Motor neuron (in vitro differentiated cells): ENCODE measurements around the gene RAB10. TPM values are rescaled to one million over a fixed set of nuclear protein-coding genes. Genes with fewer than 3 reads are reported as not detected.

Source experiments
- ATAC-seq, 8 experiments: fragments of 200-7000 bp; cut with Tn5 transposase; replicated peaks in 6 of 8; 2 replicates each; pipeline ENCODE4 v1.8.0; 2021; ENCODE audit warnings: mild to moderate bottlenecking in 8 of 8, moderate library complexity in 8 of 8
- H3K27ac ChIP-seq, 2 donors: fragments of 250-450 bp; sonication (Bioruptor Pico); 2 replicates each; pipeline ENCODE4 v1.9.0; 2021; ENCODE audit warnings: antibody characterized with exemption in 2 of 2, mild to moderate bottlenecking in 2 of 2, moderate library complexity in 1 of 2
- H3K4me1 ChIP-seq, 2 donors: fragments of 250-450 bp; sonication (Bioruptor Pico); replicated peaks in 1 of 2; 2 replicates each; pipeline ENCODE4 v1.6.1; 2021; ENCODE audit warnings: antibody characterized with exemption in 2 of 2, mild to moderate bottlenecking in 2 of 2, moderate library complexity in 1 of 2
- H3K4me3 ChIP-seq, 5 donors: fragments of 250-450 bp; sonication (Bioruptor Pico); 2 replicates each; pipeline ENCODE4 v1.9.0; 2021; ENCODE audit warnings: antibody characterized with exemption in 5 of 5, mild to moderate bottlenecking in 5 of 5, moderate library complexity in 4 of 5
- WGBS, 10 experiments: fragments of 450-650 bp; shearing (Covaris generic); methylation state at CpG; one replicate each; pipeline ENCODE4 v1.0.0; 2022; 5-methylcytosine and 5-hydroxymethylcytosine counted together
- in situ Hi-C, 9 experiments: fragments of 400-800 bp; cut with MboI; loops; one replicate each; pipeline ENCODE4 v1.15.0; 2021; ENCODE audit warnings: low sequenced_read_pairs in 9 of 9, low pct_unique_long_range_greater_than_20kb in 2 of 9; ENCODE audit not compliant: unreplicated experiment in 9 of 9
- total RNA-seq, 8 experiments: library from RNA; unstranded; fragments of 300-600 nt; gene quantifications; 2 replicates each; pipeline versions ENCODE4 v1.2.3 to v1.2.4, GENCODE V29; 2022

Gene RAB10
- total RNA-seq, 8 experiments from 2014 or later, result 78.0 to 135 (median 86.2) TPM

DNA sequence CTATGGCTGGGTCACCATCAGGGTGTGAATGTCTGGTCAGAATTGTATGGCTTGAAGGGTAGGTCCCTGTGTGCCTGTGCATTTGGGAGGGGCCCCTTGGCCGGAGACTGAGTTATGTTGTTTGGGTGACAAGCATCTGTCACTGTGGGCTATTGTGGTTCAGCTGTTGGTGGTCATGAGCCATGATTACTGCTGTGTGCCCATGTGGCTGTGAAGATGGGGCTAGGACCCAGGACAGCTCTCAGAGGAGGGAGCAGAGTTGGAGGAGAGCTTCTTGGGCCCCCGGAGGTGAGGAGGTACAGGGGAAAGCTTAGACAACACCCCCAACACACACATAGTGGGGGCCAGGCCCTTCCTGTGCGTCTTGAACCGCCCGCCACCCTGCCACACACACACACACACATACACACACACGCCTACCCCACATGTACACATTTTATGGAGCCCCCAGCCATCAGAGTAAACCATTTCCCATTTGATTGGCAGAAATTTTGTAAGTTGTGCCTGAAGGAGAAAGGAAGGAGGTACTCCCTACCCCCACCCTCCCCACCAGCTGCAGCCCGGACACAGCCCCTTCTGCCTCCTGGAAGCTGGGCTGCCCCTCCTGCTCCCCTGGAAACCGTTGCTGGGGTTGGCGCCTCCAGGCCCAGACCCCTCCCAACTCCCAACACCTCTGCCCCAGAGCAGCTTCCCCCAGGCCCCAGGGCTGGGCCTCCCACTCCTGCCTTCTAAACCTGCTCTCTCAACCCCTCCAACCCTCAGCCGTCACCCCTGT is 141.0 kb downstream of the RAB10 start:
- Histone ChIP-seq H3K4me3 (peak overlapping the region in 1 of 5 donors; percentile 60), H3K27ac (peak overlapping the region; percentile 21 to 88), H3K4me1 (peaks cover 38 to 40% of the 10 kb centered on the region in 2 donors)
- peak in 5 of 8 experiments; percentile 1 to 19 (median 2) for ATAC-seq
- in situ Hi-C loops, result no loop called here
- 17 to 80% (median 50%) methylated on average over 1 to 2 of the region's 10 CpGs; no CpG with 5 or more reads in 7 of the 10 experiments for WGBS, 10 experiments

DNA sequence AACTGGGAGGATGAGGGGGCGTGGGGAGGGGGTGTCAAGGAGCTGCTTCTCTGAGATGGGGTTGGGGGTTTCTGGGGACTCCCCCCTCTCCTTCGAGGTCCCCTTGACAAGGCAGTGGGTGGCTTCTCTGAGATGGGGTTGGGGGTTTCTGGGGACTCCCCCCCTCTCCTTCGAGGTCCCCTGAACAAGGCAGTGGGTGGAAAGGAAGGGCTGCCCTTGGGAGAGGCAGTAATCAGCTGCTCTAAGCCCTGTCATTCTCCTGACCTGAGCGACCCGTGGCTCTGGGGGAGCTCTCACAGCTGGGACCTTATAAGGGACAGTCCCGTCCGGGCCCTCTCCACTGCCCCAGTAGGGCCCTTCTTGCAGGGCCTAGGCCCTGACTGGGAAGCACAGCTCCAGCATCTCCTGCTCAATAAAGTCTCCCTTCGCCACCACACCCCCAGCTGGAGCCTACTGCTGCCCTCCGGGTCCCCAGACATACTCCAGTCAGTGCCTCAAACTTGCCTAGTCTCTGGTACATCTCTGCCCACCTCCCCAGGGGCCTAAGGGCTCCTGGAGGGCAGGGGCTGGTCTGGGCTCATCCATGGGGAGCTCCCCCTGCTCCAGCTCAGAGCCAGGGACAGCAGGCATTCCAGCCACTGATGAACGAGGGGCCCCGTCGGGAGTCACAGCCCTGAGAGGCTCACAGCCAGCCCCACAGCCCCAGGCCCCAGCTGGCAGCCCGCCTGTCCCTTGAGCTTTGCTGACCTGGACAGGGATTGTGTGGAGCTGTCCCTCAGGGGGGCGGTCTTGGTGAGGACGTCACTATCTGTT is 141.8 kb downstream of the RAB10 start:
- Histone ChIP-seq H3K27ac (peak overlapping the region; percentile 21 to 88), H3K4me3 (peak overlapping the region in 1 of 5 donors; percentile 60), H3K4me1 (peaks cover 42 to 47% of the 10 kb centered on the region in 2 donors)
- WGBS, 10 experiments, result 10 to 83% methylated on average over 1 to 2 of the region's 15 CpGs; no CpG with 5 or more reads in 8 of the 10 experiments
- peak in 5 of 8 experiments; percentile 31 to 44 (median 41) for ATAC-seq
- in situ Hi-C loops, result no loop called here

GRCh38 chr2:26176279-26176615 is 142.4 kb downstream of the RAB10 start:
- H3K4me1 ChIP-seq, result peaks cover 42 to 47% of the 10 kb centered on the region in 2 donors
- no peak for ATAC-seq
- in situ Hi-C loops, result no loop called here
- no peak overlapping the region for H3K4me3 ChIP-seq
- 0 to 100% methylated on average over 1 to 2 of the region's 11 CpGs; no CpG with 5 or more reads in 8 of the 10 experiments for WGBS, 10 experiments
- H3K27ac ChIP-seq, result peak overlapping the region; percentile 21 to 88

- 39 to 100% (median 89%) methylated on average over 1 to 3 of the region's 7 CpGs; no CpG with 5 or more reads in 5 of the 10 experiments for WGBS, 10 experiments
- H3K4me3 ChIP-seq, result no peak overlapping the region
- in situ Hi-C loops, result no loop called here
- ATAC-seq, result no peak
- peaks cover 42 to 47% of the 10 kb centered on the region in 2 donors for H3K4me1 ChIP-seq
- H3K27ac ChIP-seq, result no peak overlapping the region
Measured at GRCh38 chr2:26177122-26177521, 143.2 kb downstream of the RAB10 start.

DNA sequence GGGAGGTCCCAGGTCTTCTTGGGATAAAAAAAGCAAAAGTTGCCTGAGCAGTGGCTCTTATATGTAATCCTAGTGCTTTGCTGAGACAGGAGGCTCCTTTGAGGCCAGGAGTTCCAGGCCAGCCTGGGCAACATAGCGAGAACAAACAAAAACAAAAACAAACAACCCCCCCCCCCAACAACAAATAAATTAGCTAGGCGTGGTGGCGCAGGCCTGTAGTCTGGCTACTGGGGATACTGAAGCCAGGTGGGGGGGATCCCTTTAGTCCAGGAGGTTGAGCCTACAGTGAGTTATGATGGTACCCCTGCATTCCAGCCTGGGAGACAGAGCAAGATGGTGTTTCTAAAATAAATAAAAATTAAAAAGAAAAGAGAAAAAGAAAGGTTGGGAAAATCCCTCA is 144.4 kb downstream of the RAB10 start:
- H3K4me1 ChIP-seq, result peaks cover 42 to 47% of the 10 kb centered on the region in 2 donors

GRCh38 chr2:26178746-26179436 is 145.0 kb downstream of the RAB10 start:
- peak overlapping the region; percentile 7 to 41 (median 18) for H3K4me3 ChIP-seq
- in situ Hi-C loops, result no loop called here
- H3K4me1 ChIP-seq, result peaks cover 42 to 47% of the 10 kb centered on the region in 2 donors
- ATAC-seq, result peak; percentile 36 to 86 (median 74)
- no CpG with 5 or more reads among the region's 48 CpGs for WGBS, 10 experiments
- peak overlapping the region; percentile 45 to 75 for H3K27ac ChIP-seq

More for the DNA sequence above, 144.4 kb downstream of the RAB10 start:
- in situ Hi-C loops, result no loop called here
- 60 to 100% (median 87%) methylated on average over 1 to 3 of the region's 3 CpGs; no CpG with 5 or more reads in 4 of the 10 experiments for WGBS, 10 experiments
- Histone ChIP-seq H3K27ac (no peak overlapping the region), H3K4me3 (peak overlapping the region in 1 of 5 donors; percentile 41)
- no peak for ATAC-seq

GRCh38 chr2:26179446-26179913 is 145.6 kb downstream of the RAB10 start:
- peak overlapping the region; percentile 60 to 75 for H3K27ac ChIP-seq
- H3K4me1 ChIP-seq, result peaks cover 39 to 44% of the 10 kb centered on the region in 2 donors
- in situ Hi-C loops, result no loop called here
- peak in 7 of 8 experiments; percentile 4 to 52 (median 22) for ATAC-seq
- H3K4me3 ChIP-seq, result peak overlapping the region in 3 of 5 donors; percentile 10 to 41 (median 34)
- 0 to 10% methylated on average over 2 to 6 of the region's 12 CpGs; no CpG with 5 or more reads in 8 of the 10 experiments for WGBS, 10 experiments

- peaks cover 20% of the 10 kb centered on the region in 2 donors for H3K4me1 ChIP-seq
- WGBS, 10 experiments, result 82 to 100% (median 100%) methylated on average over 1 to 2 of the region's 5 CpGs; no CpG with 5 or more reads in 7 of the 10 experiments
- no peak for ATAC-seq
- in situ Hi-C loops, result no loop called here
- H3K27ac ChIP-seq, result no peak overlapping the region
- H3K4me3 ChIP-seq, result no peak overlapping the region
Measured at GRCh38 chr2:26182441-26182840, 148.6 kb downstream of the RAB10 start.

GRCh38 chr2:26182887-26183630 is 149.2 kb downstream of the RAB10 start:
- H3K4me3 ChIP-seq, result no peak overlapping the region
- in situ Hi-C loops, result no loop called here
- WGBS, 10 experiments, result 70 to 100% (median 100%) methylated on average over 1 to 3 of the region's 11 CpGs; no CpG with 5 or more reads in 2 of the 10 experiments
- no peak for ATAC-seq
- peaks cover 18 to 20% of the 10 kb centered on the region in 2 donors for H3K4me1 ChIP-seq
- H3K27ac ChIP-seq, result no peak overlapping the region

DNA sequence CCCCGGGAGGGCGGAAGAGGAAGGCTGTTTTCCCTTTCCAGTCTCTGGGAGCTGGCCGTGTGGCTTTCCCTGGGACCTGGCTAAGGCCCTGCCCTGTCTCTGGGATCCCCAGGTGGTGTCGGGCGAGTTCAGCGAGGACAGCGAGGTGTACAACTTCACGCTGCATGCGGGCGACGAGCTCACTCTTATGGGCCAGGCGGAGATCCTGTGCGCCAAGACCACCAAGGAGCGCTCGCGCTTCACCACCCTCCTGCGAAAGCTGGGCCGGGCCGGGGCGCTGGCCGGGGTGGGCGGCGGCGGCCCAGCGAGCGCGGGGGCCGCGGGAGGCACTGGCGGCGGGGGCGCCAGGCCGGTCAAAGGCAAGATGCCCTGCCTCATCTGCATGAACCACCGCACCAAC is 150.2 kb downstream of the RAB10 start:
- Histone ChIP-seq H3K4me1 (peaks cover 12 to 15% of the 10 kb centered on the region in 2 donors), H3K4me3 (no peak overlapping the region), H3K27ac (no peak overlapping the region)
- in situ Hi-C loops, result no loop called here
- no peak for ATAC-seq
- 80 to 100% (median 100%) methylated on average over 1 to 2 of the region's 34 CpGs; no CpG with 5 or more reads in 7 of the 10 experiments for WGBS, 10 experiments

DNA sequence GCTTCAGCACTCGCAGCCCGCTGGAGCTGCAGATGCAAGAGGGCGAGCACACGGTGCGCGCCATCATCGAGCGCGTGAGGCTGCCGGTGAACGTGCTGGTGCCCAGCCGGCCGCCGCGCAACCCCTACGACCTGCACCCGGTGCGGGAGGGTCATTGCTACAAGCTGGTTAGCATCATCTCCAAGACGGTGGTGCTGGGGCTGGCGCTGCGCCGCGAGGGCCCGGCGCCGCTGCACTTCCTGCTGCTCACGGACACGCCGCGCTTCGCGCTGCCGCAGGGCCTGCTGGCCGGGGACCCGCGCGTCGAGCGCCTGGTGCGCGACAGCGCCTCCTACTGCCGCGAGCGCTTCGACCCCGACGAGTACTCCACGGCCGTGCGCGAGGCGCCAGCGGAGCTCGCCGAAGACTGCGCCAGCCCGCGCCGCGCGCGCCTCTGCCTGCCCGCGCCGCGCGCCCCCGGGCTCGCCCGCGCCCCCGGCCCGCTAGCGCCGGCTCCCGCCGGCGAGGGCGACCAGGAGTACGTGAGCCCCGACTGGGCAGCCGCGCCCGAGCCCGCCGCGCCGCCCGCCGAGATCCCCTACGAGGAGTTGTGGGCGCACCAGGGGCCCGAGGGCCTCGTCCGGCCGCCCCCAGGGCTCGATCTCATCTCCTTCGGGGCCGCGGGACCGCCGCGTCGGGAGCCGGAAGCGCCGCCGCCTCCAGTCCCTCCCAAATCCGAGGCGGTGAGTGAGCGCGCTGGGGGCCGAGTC is 150.8 kb downstream of the RAB10 start:
- ATAC-seq, result peak in 7 of 8 experiments; percentile 6 to 96 (median 74)
- H3K4me3 ChIP-seq, result peak overlapping the region in 1 of 5 donors; percentile 23
- 58% methylated on average over 23 of the region's 114 CpGs; no CpG with 5 or more reads in 9 of the 10 experiments for WGBS, 10 experiments
- peaks cover 6 to 9% of the 10 kb centered on the region in 2 donors for H3K4me1 ChIP-seq
- in situ Hi-C loops, result no loop called here
- H3K27ac ChIP-seq, result no peak overlapping the region
